Lower leg skin (tissue), 4 donors: Measurements from ENCODE around the gene SETD4. TPM values are rescaled to one million over a fixed set of nuclear protein-coding genes. Genes with fewer than 3 reads are reported as not detected.

Source experiments
- DNase-seq, 2 donors: peaks; one replicate each; pipeline ENCODE4 v3.0.0-alpha.2; 2019; ENCODE audit warnings: low spot score in 2 of 2
- H3K4me3 ChIP-seq: fragments of 200-600 bp; sonication (generic); 2 replicates; pipeline ENCODE4 v1.5.1; 2017; ENCODE audit warnings: mild to moderate bottlenecking, low read depth; ENCODE audit not compliant: poor library complexity, severe bottlenecking
- POLR2A ChIP-seq, 2 donors: fragments of 450-650 bp; IDR thresholded peaks; one replicate each; pipeline ENCODE4 v1.6.1; 2016 to 2017; ENCODE audit warnings: antibody characterized with exemption in 2 of 2, mild to moderate bottlenecking in 1 of 2, moderate library complexity in 1 of 2
- whole genome bisulfite sequencing, 2 donors: methylation state at CpG; one replicate each; pipeline ENCODE4 v1.1.5; 2018; 5-methylcytosine and 5-hydroxymethylcytosine counted together
- intact Hi-C: fragments of 100-400 bp; cut with DNase I; formaldehyde crosslinking; loops from one replicate; pipeline ENCODE4 v1.15.0; 2023; ENCODE audit warnings: low total_unique reads
- total RNA-seq, 4 donors: library from RNA; depleted of rRNA; stranded (reverse); fragments of >200 nt; gene quantifications; one replicate each; pipeline ENCODE4 v1.1.0, GENCODE V29; 2016
- TF ChIP-seq, protein P1 (sequence below), 3 donors: fragments of 450-650 bp; IDR thresholded peaks; one replicate each; pipeline ENCODE4 v1.5.1; 2016; ENCODE audit warnings: antibody characterized with exemption in 3 of 3, mild to moderate bottlenecking in 3 of 3, moderate library complexity in 2 of 3

The SETD4 gene
- total RNA-seq, 4 donors from 2014 or later, result 21.1 to 41.6 (median 30.1) TPM

DNA sequence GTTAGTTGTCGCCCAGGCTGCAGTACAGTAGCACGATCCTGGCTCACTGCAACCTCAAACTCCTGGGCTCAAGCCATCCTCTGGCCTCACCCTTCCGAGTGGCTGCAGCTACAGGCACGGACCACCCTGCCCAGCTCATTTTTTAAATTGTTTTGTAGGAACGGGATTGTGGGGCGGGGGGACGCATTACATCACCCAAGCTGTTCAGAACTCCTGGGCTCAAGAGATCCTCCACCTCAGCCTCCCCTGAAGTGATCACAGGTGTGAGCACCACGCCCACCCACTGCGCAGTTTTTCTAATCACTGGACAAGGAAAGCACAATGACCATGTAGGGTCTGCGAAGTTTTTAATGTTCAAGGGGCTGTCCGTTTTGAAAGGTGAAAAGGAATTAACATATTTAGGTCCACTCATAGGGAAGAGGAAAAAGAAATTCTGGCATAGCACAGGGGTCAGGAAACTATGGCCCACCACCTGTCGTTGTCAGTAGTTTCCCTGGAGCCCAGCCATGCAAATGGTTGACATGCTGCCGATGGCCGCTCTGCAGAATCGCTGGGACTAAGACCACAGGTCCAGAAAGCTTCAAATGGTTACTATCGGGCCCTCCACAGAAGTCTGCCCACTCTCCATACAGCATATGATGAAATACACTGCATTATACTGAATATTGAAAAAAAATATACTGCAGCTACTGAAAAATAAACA is 26.0 kb downstream of the SETD4 start:
- intact Hi-C loops, result no loop called here
- no peak for DNase-seq
- no peak overlapping the region for H3K4me3 ChIP-seq
- WGBS, 2 donors, result 82 to 89% methylated on average over 16 of the region's 16 CpGs
- no peak for TF ChIP-seq POLR2A (IDR thresholded peaks at IDR 0.05)
- TF ChIP-seq, protein P1, sequence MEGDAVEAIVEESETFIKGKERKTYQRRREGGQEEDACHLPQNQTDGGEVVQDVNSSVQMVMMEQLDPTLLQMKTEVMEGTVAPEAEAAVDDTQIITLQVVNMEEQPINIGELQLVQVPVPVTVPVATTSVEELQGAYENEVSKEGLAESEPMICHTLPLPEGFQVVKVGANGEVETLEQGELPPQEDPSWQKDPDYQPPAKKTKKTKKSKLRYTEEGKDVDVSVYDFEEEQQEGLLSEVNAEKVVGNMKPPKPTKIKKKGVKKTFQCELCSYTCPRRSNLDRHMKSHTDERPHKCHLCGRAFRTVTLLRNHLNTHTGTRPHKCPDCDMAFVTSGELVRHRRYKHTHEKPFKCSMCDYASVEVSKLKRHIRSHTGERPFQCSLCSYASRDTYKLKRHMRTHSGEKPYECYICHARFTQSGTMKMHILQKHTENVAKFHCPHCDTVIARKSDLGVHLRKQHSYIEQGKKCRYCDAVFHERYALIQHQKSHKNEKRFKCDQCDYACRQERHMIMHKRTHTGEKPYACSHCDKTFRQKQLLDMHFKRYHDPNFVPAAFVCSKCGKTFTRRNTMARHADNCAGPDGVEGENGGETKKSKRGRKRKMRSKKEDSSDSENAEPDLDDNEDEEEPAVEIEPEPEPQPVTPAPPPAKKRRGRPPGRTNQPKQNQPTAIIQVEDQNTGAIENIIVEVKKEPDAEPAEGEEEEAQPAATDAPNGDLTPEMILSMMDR (IDR thresholded peaks at IDR 0.05), result no peak

DNA sequence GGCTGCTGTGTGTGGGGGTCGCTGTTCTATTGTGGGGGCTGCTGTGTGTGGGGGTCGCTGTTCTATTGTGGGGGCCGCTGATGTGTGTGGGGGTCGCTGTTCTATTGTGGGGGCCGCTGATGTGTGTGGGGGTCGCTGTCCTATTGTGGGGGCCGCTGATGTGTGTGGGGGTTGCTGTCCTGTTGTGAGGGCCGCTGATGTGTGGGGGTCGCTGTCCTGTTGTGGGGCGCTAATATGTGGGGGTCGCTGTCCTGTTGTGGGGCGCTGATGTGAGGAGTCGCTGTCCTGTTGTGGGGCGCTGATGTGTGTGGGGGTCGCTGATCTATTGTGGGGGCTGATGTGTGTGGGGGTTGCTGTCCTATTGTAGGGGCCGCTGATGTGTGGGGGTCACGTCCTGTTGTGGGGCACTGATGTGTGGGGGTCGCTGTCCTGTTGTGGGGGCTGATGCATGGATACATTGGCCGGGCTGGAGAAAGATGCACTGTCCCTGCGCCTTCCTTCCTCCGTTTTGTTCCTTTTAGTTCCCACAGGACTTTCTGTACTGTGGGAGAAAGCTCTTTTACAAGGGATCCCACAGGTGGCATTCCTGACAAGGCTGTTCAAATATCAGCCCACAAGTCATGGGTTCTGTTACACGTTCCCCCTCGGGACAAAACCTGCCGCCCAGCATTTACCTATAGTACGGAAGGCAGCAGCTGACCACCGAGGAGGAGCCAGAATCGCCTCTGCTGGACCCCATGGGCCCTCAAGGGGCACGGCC is 27.5 kb downstream of the SETD4 start:
- intact Hi-C loops, result no loop called here
- H3K4me3 ChIP-seq, result no peak overlapping the region
- no peak for DNase-seq
- TF ChIP-seq POLR2A (IDR thresholded peaks at IDR 0.05), result no peak
- TF ChIP-seq, protein P1 (IDR thresholded peaks at IDR 0.05), result no peak
- 87 to 89% methylated on average over 23 to 25 of the region's 28 CpGs for WGBS, 2 donors

DNA sequence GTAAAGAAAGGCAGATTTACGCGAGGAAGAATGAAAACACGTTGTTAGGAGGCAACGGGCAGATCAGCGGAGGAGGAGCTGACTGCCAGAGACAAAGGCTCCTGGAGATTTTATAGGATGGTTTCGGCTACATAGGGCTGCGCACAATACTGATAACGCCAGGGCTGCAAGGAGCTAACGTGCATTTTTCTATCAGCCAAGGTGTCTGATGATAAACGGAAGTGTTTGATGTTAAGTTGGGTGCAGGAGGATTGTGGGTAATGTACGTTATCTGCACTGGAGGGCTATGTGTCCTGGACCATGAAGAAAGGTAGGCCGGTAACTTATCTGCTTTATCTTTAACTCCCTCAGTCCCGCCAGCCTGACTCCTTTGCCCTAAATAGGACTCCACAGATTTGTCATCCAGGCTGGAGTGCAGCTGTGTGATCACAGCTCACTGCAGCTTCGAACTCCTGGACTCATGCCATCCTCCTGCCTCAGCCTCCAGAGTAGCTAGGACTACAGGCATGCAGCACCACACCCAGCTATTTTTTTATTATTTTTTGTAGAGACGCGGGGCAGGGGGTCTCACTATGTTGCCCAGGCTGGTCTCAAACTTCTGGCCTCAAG is 29.6 kb downstream of the SETD4 start:
- 59 to 68% methylated on average over 16 of the region's 16 CpGs for WGBS, 2 donors
- no peak for DNase-seq
- TF ChIP-seq, protein P1 (IDR thresholded peaks at IDR 0.05), result no peak
- no peak for TF ChIP-seq POLR2A (IDR thresholded peaks at IDR 0.05)
- H3K4me3 ChIP-seq, result no peak overlapping the region
- intact Hi-C loops, result no loop called here

DNA sequence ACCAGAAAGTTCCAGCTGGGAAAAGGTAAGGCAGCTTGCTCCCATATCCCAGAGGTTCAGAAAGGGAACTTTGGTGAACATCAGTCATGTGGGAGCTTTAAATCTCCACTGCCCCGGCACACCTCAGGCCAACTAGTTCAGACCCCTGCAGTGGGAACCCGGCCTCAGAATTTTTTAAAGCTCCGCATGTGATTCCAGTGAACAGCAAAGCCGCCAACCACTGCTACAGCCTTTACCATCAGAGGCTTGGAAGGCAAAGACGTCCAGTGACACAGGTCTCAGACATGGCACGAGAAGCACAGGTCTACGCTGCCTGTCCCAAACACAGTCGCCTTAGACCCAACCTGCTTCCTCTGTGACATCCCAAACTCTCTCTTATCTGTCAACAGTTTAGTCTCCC is 31.0 kb downstream of the SETD4 start:
- no peak for DNase-seq
- TF ChIP-seq POLR2A (IDR thresholded peaks at IDR 0.05), result no peak
- TF ChIP-seq, protein P1 (IDR thresholded peaks at IDR 0.05), result no peak
- intact Hi-C loops, result no loop called here
- WGBS, 2 donors, result 93 to 98% methylated on average over 8 of the region's 8 CpGs
- H3K4me3 ChIP-seq, result no peak overlapping the region

DNA sequence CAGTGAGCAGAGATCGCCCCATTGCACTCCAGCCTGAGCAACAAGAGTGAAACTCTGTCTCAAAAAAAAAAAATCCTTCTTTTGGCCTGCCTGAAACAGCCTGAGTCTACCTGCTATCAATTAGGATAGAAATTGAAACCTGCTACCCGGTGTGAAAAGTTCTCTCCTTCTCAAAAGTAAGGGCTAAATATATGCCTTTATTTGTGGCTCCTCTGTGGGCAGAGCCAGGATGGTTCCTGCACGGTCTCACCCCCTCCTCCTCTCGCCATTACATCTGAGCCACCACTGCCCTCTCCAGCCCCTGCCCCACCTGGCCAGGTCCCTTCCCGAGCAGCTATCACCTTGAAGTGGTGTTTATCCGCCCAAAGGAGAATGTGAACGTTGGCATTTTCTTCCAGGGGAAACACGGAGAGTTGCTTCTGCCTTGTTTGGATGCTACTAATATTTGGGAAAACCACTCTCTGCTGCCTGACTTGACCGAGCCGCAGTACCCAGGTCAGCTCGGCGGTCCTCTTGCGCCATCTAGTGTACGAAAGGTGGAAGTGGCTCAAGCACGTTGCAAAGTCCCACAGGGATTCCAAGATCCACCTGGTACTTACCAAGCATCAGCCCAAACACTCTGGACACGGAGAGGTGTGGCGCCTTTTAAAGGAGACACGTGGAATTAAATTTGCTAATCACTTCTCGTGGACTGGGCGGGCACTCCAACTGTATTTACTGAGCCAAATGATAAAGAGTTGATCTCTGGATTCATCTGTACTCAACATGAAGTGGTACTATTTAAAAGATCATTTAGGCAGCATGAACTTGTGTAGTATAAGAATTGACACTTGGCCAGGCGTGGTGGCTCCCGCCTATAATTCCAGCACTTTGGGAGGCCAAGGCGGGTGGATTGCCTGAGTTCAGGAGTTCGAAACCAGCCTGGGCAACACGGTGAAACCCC is 31.9 kb downstream of the SETD4 start:
- intact Hi-C loops, result no loop called here
- no peak overlapping the region for H3K4me3 ChIP-seq
- 23 to 24% methylated on average over 25 of the region's 25 CpGs for WGBS, 2 donors
- DNase-seq, result peak; percentile 77 to 95
- no peak for TF ChIP-seq POLR2A (IDR thresholded peaks at IDR 0.05)
- TF ChIP-seq, protein P1 (IDR thresholded peaks at IDR 0.05), result peak in 1 of 3 donors; percentile 75
